HG03442 (cell line): ENCODE measurements around the gene EPHB3.
"Not testable (repeated sequence)": the region's sequence is repeated elsewhere in the genome, so short reads cannot be mapped to it uniquely, and the experiment has no call there.

Experiments used
- ATAC-seq: cut with Tn5 transposase; IDR thresholded peaks from one replicate; pipeline ENCODE4 v1.9.1; 2021; ENCODE audit warnings: mild to moderate bottlenecking, moderate library complexity; ENCODE audit not compliant: unreplicated experiment

The EPHB3 gene

DNA sequence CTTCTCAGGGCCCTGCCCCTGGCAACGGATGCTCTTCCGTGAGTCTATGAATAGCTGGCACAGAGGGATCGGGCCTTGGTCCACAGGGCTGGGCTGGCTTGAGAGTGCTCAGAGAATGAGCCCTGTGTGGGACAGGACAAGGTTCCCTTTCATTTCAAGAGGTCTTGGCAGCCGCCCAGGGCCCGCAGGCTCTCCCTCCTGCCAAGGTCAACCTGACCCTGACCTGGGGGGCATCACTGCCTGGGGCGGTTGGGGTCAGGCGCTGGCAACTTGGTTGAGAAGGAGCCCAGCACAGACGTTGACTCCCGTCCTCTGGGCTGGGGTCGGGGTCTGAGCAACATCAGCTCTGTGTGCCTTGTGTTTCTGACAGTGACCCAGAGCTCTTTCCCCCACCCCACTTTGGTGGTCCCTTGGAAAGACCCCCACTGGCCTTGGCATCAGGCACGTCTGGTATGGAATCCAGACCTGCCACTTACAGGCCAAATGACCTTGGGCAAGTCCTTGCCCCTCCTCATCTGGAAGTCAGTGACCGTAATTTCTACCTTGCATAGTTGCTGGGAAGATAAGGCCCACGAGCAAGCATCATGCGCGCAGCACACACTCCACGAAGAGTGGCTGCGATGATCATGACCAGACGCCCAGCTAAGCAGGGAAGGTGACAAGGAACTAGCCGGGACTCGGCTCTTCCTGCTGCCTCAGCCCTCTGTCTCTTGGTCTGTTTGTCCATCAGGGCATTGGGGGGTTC lies 36.4 kb downstream of the EPHB3 start:
- ATAC-seq, result no peak

DNA sequence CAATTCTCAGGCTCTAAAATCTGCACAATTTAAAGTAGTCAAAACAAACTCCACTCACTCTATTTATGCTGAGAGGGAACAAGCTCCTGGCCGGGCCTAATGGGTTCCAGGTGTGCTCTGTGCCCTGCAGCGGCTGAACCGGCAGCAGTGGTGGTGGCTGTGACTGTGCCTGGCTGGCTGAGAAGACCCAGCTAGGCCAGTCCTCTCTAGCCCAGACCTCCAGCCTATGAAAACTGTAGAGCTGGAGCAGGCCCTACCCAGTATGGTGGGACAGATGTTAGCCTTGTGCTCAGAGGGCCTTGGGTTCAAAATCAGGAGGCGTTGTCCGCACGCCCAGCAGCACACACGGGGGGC lies 37.0 kb downstream of the EPHB3 start:
- no peak for ATAC-seq

- no peak for ATAC-seq
These were observed 37.6 kb downstream of the EPHB3 start for GRCh38 chr3:184599143-184599542.

DNA sequence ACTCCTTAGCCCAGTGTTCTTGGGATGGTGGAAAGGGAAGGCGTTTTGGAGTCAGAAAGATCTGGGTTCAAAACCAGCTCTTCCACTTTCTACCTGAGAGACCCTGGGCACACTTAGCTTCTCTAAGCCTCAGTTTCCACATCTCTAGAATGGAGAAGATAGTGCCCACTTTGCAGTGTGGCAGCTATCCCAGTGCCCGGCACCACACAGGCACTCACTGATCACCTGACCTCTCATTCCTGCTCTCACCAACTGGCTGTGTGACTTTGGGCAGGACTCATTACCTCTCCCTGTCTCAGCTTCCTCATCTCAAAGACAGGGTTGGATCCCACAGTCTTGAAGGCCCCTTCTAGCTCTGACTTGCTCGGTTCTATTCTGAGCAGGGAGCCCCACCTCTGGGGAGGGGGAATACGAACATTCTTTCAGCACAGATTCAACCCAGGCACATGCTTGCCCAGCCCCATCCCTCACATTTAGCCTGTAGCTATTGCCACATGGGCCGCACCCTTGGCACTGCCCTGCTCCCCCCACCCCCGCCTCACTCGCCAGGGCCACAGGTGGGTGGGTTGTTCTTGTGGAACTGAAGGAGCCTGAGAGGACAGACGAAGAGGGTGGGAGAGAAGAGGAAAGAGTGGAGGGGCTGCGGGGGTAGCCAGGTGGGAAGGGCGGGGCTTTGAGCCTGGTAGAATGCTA lies 39.2 kb downstream of the EPHB3 start:
- no peak for ATAC-seq

GRCh38 chr3:184601576-184602371 lies 40.2 kb downstream of the EPHB3 start:
- ATAC-seq, result no peak

DNA sequence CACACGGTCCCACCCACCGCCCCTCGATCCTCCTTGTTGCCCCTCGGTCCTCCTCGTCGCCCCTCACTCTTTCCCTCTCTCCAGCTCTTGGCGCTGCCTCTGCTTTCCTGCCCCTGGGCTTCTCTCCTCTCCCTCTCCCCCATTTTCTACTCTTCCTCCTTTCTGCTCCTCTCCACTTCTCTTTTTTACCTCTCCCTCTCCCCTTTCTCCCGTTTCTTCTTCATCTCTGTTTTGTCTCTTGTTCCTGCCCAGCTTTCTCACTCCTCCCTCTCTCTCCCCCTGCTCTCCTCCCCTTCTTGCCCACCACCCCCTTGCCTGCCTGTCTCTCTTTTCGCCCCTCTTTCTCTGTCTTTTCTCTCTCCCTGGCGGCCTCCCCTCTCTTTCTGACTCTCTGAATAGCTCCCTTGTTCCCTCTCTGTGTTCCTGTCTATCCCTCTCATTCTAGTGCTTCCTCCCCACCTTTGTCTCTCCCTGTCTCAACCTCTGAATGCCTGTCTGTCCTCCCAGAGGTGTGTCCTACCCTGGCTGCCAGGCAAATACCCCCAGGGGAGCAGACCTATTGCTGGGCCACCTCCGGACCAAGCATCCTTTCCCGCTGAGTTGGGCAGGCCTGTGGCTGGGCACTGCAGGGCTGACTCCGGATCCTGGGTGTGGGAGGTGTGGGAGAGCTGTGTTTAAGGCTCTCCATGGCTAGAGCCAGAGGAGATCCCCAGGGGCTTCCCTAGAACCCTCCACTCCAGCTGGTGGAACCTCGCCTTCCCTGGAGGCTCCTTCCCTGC lies 41.0 kb downstream of the EPHB3 start:
- ATAC-seq, result no peak

- no peak for ATAC-seq
These were observed 41.8 kb downstream of the EPHB3 start for GRCh38 chr3:184603151-184604030.

DNA sequence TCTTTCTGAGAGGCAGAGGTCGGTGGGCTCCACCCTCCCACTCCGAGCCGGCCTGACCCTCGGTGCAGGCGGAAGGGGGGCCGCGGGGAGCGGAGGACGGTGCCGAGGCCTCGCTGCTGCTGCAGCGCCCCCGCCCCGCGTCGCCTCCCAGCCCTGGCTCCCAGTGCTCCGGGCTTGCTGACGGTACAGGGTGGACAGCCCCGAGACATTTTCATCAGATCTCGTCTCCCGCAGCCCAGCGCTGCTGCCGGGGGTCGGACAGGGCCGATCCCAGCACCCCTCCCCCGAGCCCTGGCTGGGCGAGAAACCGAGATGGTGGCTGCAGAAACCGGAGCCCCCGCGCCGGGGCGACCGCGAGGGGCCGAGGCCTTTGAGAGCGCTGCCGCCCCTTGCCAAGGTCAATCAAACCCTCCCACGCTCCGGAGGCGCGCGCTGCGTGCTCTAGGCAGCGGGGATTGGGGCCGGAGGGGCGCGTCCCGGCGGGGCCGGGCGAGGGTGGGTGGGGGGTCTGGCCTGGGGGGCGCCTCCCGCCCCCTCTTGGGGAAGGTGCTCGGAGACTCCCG lies 42.5 kb downstream of the EPHB3 start:
- no peak for ATAC-seq

DNA sequence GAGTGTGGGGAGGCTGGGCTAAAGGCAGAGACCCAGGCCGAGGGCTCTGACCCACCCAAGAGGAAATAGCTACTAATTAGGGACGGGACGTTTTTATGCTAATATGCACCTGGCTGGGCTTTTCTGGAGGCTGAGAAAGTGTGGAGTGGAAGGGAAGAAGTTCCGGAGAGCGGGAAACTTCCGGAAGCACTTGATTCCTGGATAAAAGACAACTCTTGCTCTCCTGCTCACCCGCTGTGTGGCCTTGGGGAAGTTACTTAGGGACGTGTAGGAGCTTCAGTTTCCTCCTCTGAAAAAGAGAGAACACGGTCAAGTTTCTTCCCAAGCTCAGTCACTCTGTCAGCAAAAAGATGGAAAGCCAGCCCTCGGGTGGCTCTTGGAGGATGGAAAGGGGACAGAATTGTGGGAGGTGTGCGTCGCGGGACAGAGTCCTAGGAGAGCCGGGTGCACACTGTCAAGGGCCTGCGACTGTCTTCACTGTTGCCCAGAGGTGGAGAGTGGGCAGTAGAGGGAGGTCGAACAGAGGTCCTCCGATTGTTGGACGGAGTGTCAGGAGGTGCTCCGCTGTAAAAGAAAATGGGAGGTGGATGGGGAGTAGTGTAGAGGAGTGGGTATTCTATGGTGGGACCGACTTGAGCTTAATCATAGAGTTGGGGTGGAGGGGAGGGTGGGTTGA lies 43.2 kb downstream of the EPHB3 start:
- no peak for ATAC-seq

DNA sequence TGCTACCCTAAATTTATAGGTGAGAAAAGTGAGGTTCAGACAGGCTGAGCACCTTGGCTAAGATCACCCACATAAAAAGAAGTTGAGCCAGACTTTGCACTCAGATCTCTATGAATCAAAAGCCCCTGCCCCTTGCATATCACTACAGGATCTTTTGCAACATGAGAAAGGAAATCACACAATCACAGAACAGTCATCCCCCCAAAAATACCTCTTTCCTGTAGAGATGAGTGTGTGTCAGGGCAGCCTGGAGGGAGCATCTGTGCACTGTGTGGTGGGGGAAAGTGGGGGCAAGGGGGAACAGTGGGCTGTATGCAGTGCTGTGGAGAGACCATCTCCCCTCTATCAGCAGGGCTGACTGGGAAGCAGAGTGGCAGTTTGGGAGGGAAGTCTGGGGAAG lies 46.6 kb downstream of the EPHB3 start:
- ATAC-seq, result no peak

- ATAC-seq, result no peak
These were observed 48.1 kb downstream of the EPHB3 start for GRCh38 chr3:184609476-184610244.

DNA sequence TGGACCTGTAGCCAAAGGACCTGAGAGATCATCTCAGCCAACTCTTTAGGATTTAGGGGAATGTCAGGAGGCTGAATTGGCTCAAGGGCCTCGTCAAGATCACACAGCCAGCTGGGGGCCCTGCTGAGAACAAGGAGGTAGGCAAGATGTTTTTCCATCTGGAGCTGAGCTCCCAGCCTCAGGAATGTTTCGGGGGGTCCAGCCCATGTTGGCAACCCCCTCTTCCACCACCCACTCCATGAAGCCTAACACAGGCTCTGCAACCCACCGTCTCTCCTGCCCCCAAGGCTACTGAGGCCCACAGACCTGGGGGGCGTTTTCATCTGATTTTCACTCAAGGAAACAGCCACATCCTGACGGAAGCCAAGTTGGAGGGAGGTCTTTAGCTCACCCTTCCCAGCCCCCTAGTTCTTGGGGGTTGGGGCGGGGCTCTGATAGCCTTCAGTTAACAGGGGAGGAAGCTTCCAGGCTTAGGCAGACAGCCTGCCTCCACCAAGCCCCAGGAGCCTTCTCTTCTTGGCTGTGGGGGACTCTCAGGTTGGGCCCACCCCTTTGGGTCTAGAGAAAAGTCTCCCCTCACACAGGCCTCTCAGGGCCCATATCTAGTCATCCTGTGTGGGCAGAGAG lies 48.8 kb downstream of the EPHB3 start:
- ATAC-seq, result no peak

- no peak for ATAC-seq
These were observed 50.2 kb downstream of the EPHB3 start for GRCh38 chr3:184611607-184612281.

DNA sequence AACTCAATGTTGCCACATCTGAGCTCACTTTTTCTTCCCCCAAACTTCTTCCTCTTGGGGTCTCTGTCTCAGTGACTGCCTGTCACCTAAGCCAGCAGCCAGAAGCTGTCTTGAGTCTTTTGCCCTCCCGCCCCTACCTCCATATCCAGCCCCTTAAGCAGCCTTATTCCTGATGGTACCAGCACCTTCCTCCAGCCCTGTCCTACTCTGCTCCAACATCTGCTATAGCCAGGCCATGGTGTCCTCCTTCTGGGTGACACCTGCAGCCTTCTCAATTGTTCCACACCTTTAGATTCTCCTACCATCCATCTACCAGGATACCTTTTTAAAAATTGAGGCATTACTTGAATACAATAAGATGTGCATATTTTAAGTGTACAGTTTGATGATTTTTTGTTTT lies 53.8 kb downstream of the EPHB3 start:
- no peak for ATAC-seq

DNA sequence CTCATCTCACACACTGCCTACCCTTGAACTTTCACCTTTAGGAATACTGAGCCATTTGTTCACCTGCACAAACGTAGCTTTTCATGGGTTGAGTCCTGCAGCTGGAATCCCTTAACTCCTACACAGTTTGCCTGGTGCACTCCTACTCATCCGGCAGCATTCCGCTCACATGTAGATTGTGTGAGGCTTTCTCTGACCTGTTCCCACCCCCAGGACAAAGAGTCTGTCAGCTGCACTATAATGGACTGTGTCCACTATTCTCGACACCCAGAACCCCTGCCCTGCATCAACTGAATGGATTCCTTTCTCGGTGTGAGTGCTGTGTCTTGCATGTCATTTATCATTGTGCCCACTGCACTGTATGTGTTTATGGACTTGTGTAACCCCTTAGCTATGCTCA lies 54.9 kb downstream of the EPHB3 start:
- ATAC-seq, result no peak

DNA sequence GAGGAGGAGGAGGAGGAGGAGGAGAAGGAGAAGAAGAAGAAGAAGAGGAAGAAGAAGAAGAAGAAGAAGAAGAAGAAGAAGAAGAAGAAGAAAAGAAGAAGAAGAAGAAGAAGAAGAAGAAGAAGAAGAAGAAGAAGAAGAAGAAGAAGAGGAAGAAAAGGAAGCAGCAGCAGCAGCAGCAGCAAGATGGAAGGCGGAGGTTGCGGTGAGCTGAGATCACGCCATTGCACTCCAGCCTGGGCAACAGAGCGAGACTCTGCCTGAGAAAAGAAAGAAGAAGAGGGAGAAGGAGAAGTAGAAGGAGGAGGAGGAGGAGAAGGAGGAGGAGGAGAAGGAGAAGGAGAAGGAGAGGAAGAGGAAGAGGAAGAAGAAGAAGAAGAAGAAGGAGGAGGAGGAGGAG lies 55.7 kb downstream of the EPHB3 start:
- not testable (repeated sequence) for ATAC-seq

DNA sequence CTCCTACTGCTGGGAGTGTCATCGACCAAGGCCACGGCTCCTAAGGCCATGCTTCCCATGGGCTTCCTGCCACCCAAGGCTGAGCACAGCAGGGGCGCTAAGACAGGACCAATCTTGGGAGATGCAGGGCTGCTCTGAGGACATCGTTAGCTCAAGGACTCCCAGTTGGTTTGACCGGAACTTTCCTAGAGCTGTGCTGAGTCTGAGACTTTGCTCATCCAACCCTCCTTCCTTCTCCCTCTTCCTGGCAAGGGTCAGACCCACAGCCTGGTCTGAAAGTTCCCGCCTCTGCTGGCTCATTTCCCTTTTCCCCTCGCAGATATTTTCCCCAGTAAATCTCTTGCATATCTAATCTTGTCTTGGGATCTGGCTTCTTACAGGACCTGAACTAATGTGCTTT lies 57.2 kb downstream of the EPHB3 start:
- ATAC-seq, result no peak

DNA sequence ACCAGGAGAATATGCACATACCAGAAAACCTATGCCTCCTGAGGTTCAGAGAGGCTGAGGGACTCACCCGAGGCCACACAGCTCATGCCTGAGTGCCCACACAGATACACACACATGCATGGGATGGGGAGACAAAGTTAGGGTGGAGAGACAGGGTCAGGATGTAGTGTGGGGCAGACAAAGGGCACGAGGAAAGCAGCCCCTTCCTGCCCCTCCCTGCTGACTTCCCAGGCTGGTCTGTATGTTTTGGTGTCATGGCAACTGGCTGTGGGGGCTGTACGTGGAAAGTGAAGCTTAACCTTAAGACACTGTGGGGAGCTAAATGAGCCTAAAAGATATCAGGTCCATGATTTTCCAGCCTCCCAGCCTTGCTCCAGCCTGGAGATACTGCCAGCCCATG lies 57.8 kb downstream of the EPHB3 start:
- no peak for ATAC-seq
